Peyer's patch (tissue), 4 donors: ENCODE results near the gene FAM117A.

ENCODE experiments used
- POLR2A ChIP-seq, 2 donors: fragments of 450-650 bp; IDR thresholded peaks; one replicate each; pipeline ENCODE4 v1.5.1; 2017; ENCODE audit warnings: antibody characterized with exemption in 2 of 2, mild to moderate bottlenecking in 2 of 2, moderate library complexity in 2 of 2
- TF ChIP-seq, protein P1 (sequence below), 6 experiments: fragments of 450-650 bp in 4 of 6; fragments of 200-600 bp in 2 of 6; sonication (generic) in 1 of 6; IDR thresholded peaks; one replicate each; pipeline ENCODE4 v1.5.1; 2017 to 2019; ENCODE audit warnings: antibody characterized with exemption in 6 of 6, mild to moderate bottlenecking in 3 of 6, moderate library complexity in 1 of 6

DNA sequence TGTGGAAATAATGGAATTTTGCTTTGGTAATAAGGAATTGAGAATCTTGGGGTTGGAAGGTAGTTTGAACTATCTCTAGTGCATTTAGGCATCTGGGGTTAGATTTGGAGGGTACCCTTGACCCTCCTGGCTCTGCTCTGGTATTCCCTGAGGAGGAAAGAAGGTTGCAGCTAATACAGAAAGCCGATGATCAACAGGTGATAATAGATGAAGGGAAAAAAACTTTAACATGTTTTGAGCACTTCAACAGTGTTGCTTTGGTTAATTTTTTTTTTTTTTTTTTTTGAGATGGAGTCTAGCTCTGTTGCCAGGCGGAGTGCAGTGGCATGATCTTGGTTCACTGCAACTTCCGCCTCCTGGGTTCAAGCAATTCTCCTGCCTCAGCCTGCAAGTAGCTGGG lies 29.4 kb upstream of the FAM117A start:
- TF ChIP-seq, protein P1, sequence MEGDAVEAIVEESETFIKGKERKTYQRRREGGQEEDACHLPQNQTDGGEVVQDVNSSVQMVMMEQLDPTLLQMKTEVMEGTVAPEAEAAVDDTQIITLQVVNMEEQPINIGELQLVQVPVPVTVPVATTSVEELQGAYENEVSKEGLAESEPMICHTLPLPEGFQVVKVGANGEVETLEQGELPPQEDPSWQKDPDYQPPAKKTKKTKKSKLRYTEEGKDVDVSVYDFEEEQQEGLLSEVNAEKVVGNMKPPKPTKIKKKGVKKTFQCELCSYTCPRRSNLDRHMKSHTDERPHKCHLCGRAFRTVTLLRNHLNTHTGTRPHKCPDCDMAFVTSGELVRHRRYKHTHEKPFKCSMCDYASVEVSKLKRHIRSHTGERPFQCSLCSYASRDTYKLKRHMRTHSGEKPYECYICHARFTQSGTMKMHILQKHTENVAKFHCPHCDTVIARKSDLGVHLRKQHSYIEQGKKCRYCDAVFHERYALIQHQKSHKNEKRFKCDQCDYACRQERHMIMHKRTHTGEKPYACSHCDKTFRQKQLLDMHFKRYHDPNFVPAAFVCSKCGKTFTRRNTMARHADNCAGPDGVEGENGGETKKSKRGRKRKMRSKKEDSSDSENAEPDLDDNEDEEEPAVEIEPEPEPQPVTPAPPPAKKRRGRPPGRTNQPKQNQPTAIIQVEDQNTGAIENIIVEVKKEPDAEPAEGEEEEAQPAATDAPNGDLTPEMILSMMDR (IDR thresholded peaks at IDR 0.05), result no peak
- no peak for TF ChIP-seq POLR2A (IDR thresholded peaks at IDR 0.05)
